Skeletal muscle tissue (tissue), 4 donors: ENCODE data around the gene ZNF784. TPM values are rescaled to one million over a fixed set of nuclear protein-coding genes. Genes with fewer than 3 reads are reported as not detected.

Source experiments
- H3K27ac ChIP-seq: one replicate; pipeline ENCODE4 v1.7.0; 2013; ENCODE audit warnings: mild to moderate bottlenecking, low read depth, low read length, inconsistent platforms
- H3K27me3 ChIP-seq, 3 donors: one replicate each; pipeline ENCODE4 v1.7.0; 2013; ENCODE audit warnings: low read length in 3 of 3; ENCODE audit not compliant: control insufficient read depth in 3 of 3, insufficient read depth in 3 of 3
- H3K36me3 ChIP-seq, 3 donors: one replicate each; pipeline ENCODE4 v1.7.0; 2013; ENCODE audit warnings: low read length in 3 of 3; ENCODE audit not compliant: control insufficient read depth in 3 of 3, insufficient read depth in 3 of 3
- H3K4me1 ChIP-seq, 3 donors: one replicate each; pipeline ENCODE4 v1.7.0; 2013; ENCODE audit warnings: low read length in 3 of 3, mild to moderate bottlenecking in 3 of 3; ENCODE audit not compliant: control insufficient read depth in 3 of 3, insufficient read depth in 3 of 3
- H3K4me3 ChIP-seq, 3 donors: one replicate each; pipeline ENCODE4 v1.7.0; 2013; ENCODE audit warnings: low read length in 3 of 3
- H3K9ac ChIP-seq, 3 donors: one replicate each; pipeline ENCODE4 v1.7.0; 2013; ENCODE audit warnings: low read length in 3 of 3, mild to moderate bottlenecking in 3 of 3, moderate library complexity in 2 of 3, low read depth in 1 of 3
- H3K9me3 ChIP-seq, 3 donors: one replicate each; pipeline ENCODE4 v1.7.0; 2013; ENCODE audit warnings: low read length in 3 of 3; ENCODE audit not compliant: control insufficient read depth in 3 of 3
- total RNA-seq: library from RNA; depleted of rRNA; stranded (reverse); fragments of >200 nt; gene quantifications from one replicate; pipeline ENCODE4 v1.2.3, GENCODE V29; 2014
- donor health status: Osteomylitis.

Gene ZNF784
- total RNA-seq, 1 donor from 2014 or later: 8.9 TPM

GRCh38 chr19:55637534-55637933 is 13.2 kb upstream of the ZNF784 start:
- H3K9me3 ChIP-seq: no peaks in the 10 kb centered on the region
- H3K9ac ChIP-seq: peak overlapping the region in 1 of 3 donors; percentile 40
- peak overlapping the region in 2 of 3 donors; percentile 22 to 31 for H3K4me3 ChIP-seq
- peaks cover 57 to 70% (median 66%) of the 10 kb centered on the region in 3 donors for H3K4me1 ChIP-seq
- peaks cover 0 to 7% (median 2%) of the 10 kb centered on the region in 3 donors for H3K36me3 ChIP-seq
- no peak overlapping the region for H3K27ac ChIP-seq
- H3K27me3 ChIP-seq: no peaks in the 10 kb centered on the region

GRCh38 chr19:55636723-55637122 is 12.4 kb upstream of the ZNF784 start:
- peak overlapping the region in 2 of 3 donors; percentile 100 for H3K9ac ChIP-seq
- no peaks in the 10 kb centered on the region for H3K27me3 ChIP-seq
- peak overlapping the region; percentile 29 to 100 (median 100) for H3K4me3 ChIP-seq
- no peaks in the 10 kb centered on the region for H3K9me3 ChIP-seq
- no peak overlapping the region for H3K27ac ChIP-seq
- H3K4me1 ChIP-seq: peaks cover 52 to 66% (median 63%) of the 10 kb centered on the region in 3 donors
- H3K36me3 ChIP-seq: peaks cover 0 to 7% (median 2%) of the 10 kb centered on the region in 3 donors

GRCh38 chr19:55635856-55636440 is 11.6 kb upstream of the ZNF784 start:
- Histone ChIP-seq H3K4me1 (peaks cover 48 to 63% (median 62%) of the 10 kb centered on the region in 3 donors), H3K9me3 (no peaks in the 10 kb centered on the region), H3K27ac (peak overlapping the region; percentile 99), H3K36me3 (peaks cover 0 to 7% (median 2%) of the 10 kb centered on the region in 3 donors), H3K4me3 (peak overlapping the region; percentile 100), H3K9ac (peak overlapping the region; percentile 100), H3K27me3 (no peaks in the 10 kb centered on the region)

DNA sequence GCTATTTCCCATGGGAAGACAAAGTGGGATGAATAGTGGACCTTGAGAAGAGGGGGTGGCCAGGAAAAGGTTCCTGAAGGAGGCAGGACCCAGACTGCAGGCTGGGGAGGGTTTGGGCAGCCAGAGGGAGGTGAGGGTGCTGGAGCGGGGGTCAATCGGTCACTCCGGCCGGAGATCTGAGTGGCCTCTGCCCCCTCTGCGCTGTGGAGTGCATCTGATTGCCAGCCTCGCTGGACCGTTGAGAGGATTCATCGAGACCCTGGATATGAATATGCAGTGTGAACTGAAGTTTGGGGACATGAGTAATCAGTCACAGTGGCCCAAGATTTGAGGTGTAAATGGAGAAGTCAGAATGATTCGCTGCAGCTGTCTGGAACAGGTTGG is 11.0 kb upstream of the ZNF784 start:
- H3K9me3 ChIP-seq: no peaks in the 10 kb centered on the region
- H3K4me1 ChIP-seq: peaks cover 45 to 59% (median 58%) of the 10 kb centered on the region in 3 donors
- peak overlapping the region; percentile 99 for H3K27ac ChIP-seq
- H3K4me3 ChIP-seq: peak overlapping the region; percentile 100
- no peaks in the 10 kb centered on the region for H3K27me3 ChIP-seq
- peak overlapping the region; percentile 100 for H3K9ac ChIP-seq
- H3K36me3 ChIP-seq: peaks cover 0 to 7% (median 2%) of the 10 kb centered on the region in 3 donors

GRCh38 chr19:55633861-55634260 is 9.5 kb upstream of the ZNF784 start:
- H3K27me3 ChIP-seq: no peaks in the 10 kb centered on the region
- H3K9me3 ChIP-seq: no peaks in the 10 kb centered on the region
- H3K27ac ChIP-seq: peak overlapping the region; percentile 99
- peak overlapping the region in 1 of 3 donors; percentile 100 for H3K4me3 ChIP-seq
- peaks cover 34 to 45% (median 45%) of the 10 kb centered on the region in 3 donors for H3K4me1 ChIP-seq
- peaks cover 0 to 7% (median 2%) of the 10 kb centered on the region in 3 donors for H3K36me3 ChIP-seq
- no peak overlapping the region for H3K9ac ChIP-seq

DNA sequence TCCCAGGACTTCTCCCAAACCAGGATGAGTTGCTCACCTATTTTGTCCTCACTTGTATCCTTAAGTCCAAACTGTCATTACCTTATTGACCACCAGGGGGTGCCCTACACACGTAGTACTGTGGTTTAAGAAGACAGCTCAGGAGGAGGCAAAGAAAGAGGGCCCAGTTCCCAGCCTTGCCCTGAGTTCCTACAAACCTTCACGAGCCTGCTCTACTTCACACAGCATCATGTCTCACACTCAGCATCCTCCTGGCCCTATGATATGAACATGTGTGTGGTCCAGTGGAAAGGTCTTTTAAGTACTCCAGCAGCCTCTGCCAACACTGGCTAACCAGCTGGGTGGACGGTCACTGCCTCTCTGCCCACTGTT is 8.1 kb upstream of the ZNF784 start:
- Histone ChIP-seq H3K36me3 (peaks cover 0 to 2% (median 0%) of the 10 kb centered on the region in 3 donors), H3K4me3 (no peak overlapping the region), H3K9me3 (no peaks in the 10 kb centered on the region), H3K4me1 (peaks cover 27 to 34% (median 33%) of the 10 kb centered on the region in 3 donors), H3K9ac (peak overlapping the region in 1 of 3 donors; percentile 54), H3K27me3 (no peaks in the 10 kb centered on the region), H3K27ac (peak overlapping the region; percentile 36)

GRCh38 chr19:55626350-55626749 is 2.0 kb upstream of the ZNF784 start:
- H3K27ac ChIP-seq: no peak overlapping the region
- H3K4me3 ChIP-seq: no peak overlapping the region
- no peaks in the 10 kb centered on the region for H3K27me3 ChIP-seq
- H3K4me1 ChIP-seq: peaks cover 15 to 25% (median 25%) of the 10 kb centered on the region in 3 donors
- H3K9me3 ChIP-seq: no peaks in the 10 kb centered on the region
- no peak overlapping the region for H3K9ac ChIP-seq
- H3K36me3 ChIP-seq: peaks cover 0 to 3% (median 0%) of the 10 kb centered on the region in 3 donors

DNA sequence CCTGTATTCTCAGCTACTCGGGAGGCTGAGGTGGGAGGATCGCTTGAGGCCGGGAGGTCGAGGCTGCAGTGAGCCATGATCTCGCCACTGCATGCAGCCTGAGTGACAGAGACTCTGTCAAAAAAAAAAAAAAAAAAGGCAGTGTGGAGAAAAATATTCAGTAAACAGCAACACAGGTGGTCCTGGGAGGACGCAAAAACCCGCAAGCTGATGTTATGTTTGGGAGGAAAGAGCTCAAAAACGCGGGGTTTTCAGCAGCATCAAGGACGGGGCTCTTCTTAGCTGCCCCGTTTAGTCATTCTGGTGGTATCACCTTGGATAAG is 599 bp upstream of the ZNF784 start:
- Histone ChIP-seq H3K27ac (peak overlapping the region; percentile 90), H3K4me3 (peak overlapping the region; percentile 75 to 85 (median 77)), H3K9me3 (no peaks in the 10 kb centered on the region), H3K36me3 (peaks cover 4 to 8% (median 6%) of the 10 kb centered on the region in 3 donors), H3K4me1 (peaks cover 27 to 39% (median 39%) of the 10 kb centered on the region in 3 donors), H3K27me3 (no peaks in the 10 kb centered on the region), H3K9ac (peak overlapping the region in 2 of 3 donors; percentile 62 to 76)

DNA sequence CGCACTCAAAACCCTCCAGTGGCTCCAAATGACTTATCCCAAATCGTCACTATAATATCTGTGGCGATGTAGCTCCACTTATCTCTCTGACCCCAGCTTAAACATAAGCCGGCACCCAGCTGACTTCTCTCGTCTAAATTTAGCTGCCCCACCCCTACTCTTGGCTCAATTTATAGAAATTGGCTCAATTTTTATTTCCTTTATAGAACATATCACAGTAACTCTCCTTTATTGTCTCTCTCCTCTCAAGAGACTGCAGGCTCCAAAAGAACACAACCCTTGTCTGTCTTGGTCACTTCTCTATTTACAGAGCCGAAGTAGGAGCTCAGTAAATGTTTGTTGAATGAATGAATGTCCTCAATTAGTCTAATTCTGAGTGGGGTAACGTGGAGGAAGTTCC is 805 bp downstream of the ZNF784 start:
- Histone ChIP-seq H3K4me3 (peak overlapping the region; percentile 1 to 72 (median 23)), H3K9me3 (no peaks in the 10 kb centered on the region), H3K27me3 (no peaks in the 10 kb centered on the region), H3K4me1 (peaks cover 36 to 51% (median 47%) of the 10 kb centered on the region in 3 donors), H3K9ac (peak overlapping the region; percentile 68 to 87 (median 69)), H3K27ac (peak overlapping the region; percentile 90), H3K36me3 (peaks cover 4 to 8% (median 6%) of the 10 kb centered on the region in 3 donors)

DNA sequence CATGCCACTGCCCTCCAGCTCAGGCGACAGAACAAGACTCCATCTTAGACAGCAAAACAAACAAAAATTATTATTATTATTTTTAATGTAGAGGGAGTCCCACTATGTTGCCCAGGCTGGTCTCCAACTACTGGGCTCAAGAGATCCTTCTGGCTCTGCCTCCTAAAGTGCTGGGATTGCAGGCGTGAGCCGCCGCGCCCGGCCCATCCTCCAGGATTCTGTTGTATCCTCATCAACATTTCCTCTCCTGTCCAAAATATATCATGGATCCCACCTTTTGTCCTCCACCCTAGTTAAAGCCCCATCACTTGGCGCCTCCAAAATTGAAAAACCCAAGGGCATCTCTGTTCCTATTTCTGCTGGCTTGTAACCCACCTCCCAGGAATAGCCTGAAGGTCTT is 1.2 kb downstream of the ZNF784 start:
- H3K9ac ChIP-seq: peak overlapping the region; percentile 43 to 69 (median 68)
- no peaks in the 10 kb centered on the region for H3K27me3 ChIP-seq
- H3K9me3 ChIP-seq: no peaks in the 10 kb centered on the region
- peaks cover 4 to 8% (median 6%) of the 10 kb centered on the region in 3 donors for H3K36me3 ChIP-seq
- H3K4me3 ChIP-seq: peak overlapping the region; percentile 1 to 72 (median 23)
- H3K27ac ChIP-seq: peak overlapping the region; percentile 90
- peaks cover 37 to 53% (median 48%) of the 10 kb centered on the region in 3 donors for H3K4me1 ChIP-seq
